Ishikawa (cell line): ENCODE measurements around the gene TBC1D9.

Experiments
- CREB1 ChIP-seq: IDR thresholded peaks from 2 replicates; pipeline ENCODE4 v1.6.1; 2012; ENCODE audit warnings: low read depth
- MAX ChIP-seq: IDR thresholded peaks from 2 replicates; pipeline ENCODE4 v1.6.1; 2012
- NFIC ChIP-seq: IDR thresholded peaks from 2 replicates; pipeline ENCODE4 v1.6.1; 2012
- RAD21 ChIP-seq: IDR thresholded peaks from 2 replicates; pipeline ENCODE4 v1.6.1; 2012; ENCODE audit warnings: low read depth
- REST ChIP-seq: IDR thresholded peaks from 2 replicates; pipeline ENCODE4 v1.6.1; 2012; ENCODE audit warnings: low read depth, mild to moderate bottlenecking
- USF1 ChIP-seq: IDR thresholded peaks from 2 replicates; pipeline ENCODE4 v1.6.1; 2012

GRCh38 chr4:140706665-140707064 is 49.5 kb downstream of the TBC1D9 start:
- TF ChIP-seq RAD21 = no peak
- no peak for TF ChIP-seq REST
- TF ChIP-seq USF1 = no peak
- TF ChIP-seq NFIC = no peak
- no peak for TF ChIP-seq CREB1
- no peak for TF ChIP-seq MAX
